Left kidney (tissue), 2 donors: ENCODE results near the gene PHYHIPL. TPM values are rescaled to one million over a fixed set of nuclear protein-coding genes. Genes with fewer than 3 reads are reported as not detected.
"Not testable (repeated sequence)": the region's sequence is repeated elsewhere in the genome, so short reads cannot be mapped to it uniquely, and the experiment has no call there.

Source experiments
- DNase-seq: peaks from one replicate; pipeline ENCODE4 v3.0.0-alpha.2; 2013
- polyA plus RNA-seq: library from polyadenylated mRNA; unstranded; fragments of 120-200 nt; gene quantifications from one replicate; pipeline ENCODE4 v1.2.1, GENCODE V29; 2013; ENCODE audit not compliant: insufficient read length

Gene PHYHIPL
- polyA plus RNA-seq, 1 donor: 15.9 TPM

GRCh38 chr10:59181668-59182067 lies 5.2 kb downstream of the PHYHIPL start:
- DNase-seq: peak; percentile 48

GRCh38 chr10:59190332-59190731 lies 13.9 kb downstream of the PHYHIPL start:
- DNase-seq: no peak

- no peak for DNase-seq
Observed at GRCh38 chr10:59206204-59206720, 29.8 kb downstream of the PHYHIPL start.

- DNase-seq: no peak
Observed at GRCh38 chr10:59212301-59212798, 35.9 kb downstream of the PHYHIPL start.

- DNase-seq: no peak
Observed at GRCh38 chr10:59214160-59214559, 37.7 kb downstream of the PHYHIPL start.

GRCh38 chr10:59216178-59216869 lies 39.9 kb downstream of the PHYHIPL start:
- DNase-seq: no peak

- no peak for DNase-seq
Observed at GRCh38 chr10:59222788-59223187, 46.3 kb downstream of the PHYHIPL start.

- not testable (repeated sequence) for DNase-seq
Observed at GRCh38 chr10:59223597-59223996, 47.2 kb downstream of the PHYHIPL start.

- no peak for DNase-seq
Observed at GRCh38 chr10:59225211-59225610, 48.8 kb downstream of the PHYHIPL start.

- no peak for DNase-seq
Observed at GRCh38 chr10:59227136-59227673, 50.8 kb downstream of the PHYHIPL start.

GRCh38 chr10:59229441-59229840 lies 53.0 kb downstream of the PHYHIPL start:
- no peak for DNase-seq

- DNase-seq: no peak
Observed at GRCh38 chr10:59234194-59234593, 57.8 kb downstream of the PHYHIPL start.

- peak; percentile 10 for DNase-seq
Observed at GRCh38 chr10:59234816-59235429, 58.5 kb downstream of the PHYHIPL start.

- DNase-seq: no peak
Observed at GRCh38 chr10:59236064-59236697, 59.7 kb downstream of the PHYHIPL start.

GRCh38 chr10:59237775-59238174 lies 61.3 kb downstream of the PHYHIPL start:
- DNase-seq: no peak

- DNase-seq: not testable (repeated sequence)
Observed at GRCh38 chr10:59239108-59239507, 62.7 kb downstream of the PHYHIPL start.

GRCh38 chr10:59240582-59241183 lies 64.2 kb downstream of the PHYHIPL start:
- DNase-seq: peak; percentile 36

- DNase-seq: no peak
Observed at GRCh38 chr10:59242057-59242456, 65.6 kb downstream of the PHYHIPL start.

- DNase-seq: no peak
Observed at GRCh38 chr10:59242991-59243390, 66.5 kb downstream of the PHYHIPL start.

- DNase-seq: no peak
Observed at GRCh38 chr10:59243611-59244195, 67.3 kb downstream of the PHYHIPL start.

GRCh38 chr10:59244871-59245270 lies 68.4 kb downstream of the PHYHIPL start:
- DNase-seq: no peak

GRCh38 chr10:59245686-59246085 lies 69.2 kb downstream of the PHYHIPL start:
- no peak for DNase-seq
